Gastrocnemius medialis (tissue), 4 donors: ENCODE measurements around the gene AKR1C8.

Experiments
- POLR2A ChIP-seq, 2 donors: fragments of 450-650 bp; IDR thresholded peaks; one replicate each; pipeline ENCODE4 v1.6.1; 2017; ENCODE audit warnings: antibody characterized with exemption in 2 of 2, mild to moderate bottlenecking in 2 of 2, moderate library complexity in 2 of 2
- TF ChIP-seq, protein P1 (sequence below), 5 experiments: fragments of 450-650 bp in 3 of 5; fragments of 200-600 bp in 2 of 5; sonication (generic) in 2 of 5; IDR thresholded peaks in 4 of 5; conservative IDR thresholded peaks in 1 of 5; 1 replicate in 4 of 5; 2 replicates in 1 of 5; pipeline ENCODE4 v1.5.1; 2016 to 2019; ENCODE audit warnings: antibody characterized with exemption in 5 of 5, mild to moderate bottlenecking in 3 of 5, moderate library complexity in 3 of 5

DNA sequence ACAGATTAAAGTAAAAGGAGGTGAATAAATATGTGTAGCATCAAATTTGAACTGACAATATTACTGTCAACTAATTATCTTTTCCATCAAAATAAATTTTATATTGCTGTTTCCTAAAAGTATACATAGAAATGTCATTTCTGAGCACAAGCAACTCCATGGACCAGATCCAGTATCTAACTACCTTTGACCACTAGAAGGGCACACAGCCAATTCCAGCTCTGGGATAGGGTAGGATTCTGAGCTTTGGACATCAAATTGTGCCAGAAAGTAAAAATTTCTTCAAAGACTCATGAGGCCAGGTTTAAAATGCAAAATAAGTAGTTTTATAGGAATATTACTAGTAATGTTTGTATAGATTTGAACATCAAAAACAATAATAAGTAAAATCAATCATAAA, 61.1 kb downstream of the AKR1C8 start:
- TF ChIP-seq, protein P1, sequence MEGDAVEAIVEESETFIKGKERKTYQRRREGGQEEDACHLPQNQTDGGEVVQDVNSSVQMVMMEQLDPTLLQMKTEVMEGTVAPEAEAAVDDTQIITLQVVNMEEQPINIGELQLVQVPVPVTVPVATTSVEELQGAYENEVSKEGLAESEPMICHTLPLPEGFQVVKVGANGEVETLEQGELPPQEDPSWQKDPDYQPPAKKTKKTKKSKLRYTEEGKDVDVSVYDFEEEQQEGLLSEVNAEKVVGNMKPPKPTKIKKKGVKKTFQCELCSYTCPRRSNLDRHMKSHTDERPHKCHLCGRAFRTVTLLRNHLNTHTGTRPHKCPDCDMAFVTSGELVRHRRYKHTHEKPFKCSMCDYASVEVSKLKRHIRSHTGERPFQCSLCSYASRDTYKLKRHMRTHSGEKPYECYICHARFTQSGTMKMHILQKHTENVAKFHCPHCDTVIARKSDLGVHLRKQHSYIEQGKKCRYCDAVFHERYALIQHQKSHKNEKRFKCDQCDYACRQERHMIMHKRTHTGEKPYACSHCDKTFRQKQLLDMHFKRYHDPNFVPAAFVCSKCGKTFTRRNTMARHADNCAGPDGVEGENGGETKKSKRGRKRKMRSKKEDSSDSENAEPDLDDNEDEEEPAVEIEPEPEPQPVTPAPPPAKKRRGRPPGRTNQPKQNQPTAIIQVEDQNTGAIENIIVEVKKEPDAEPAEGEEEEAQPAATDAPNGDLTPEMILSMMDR (IDR thresholded peaks at IDR 0.05 in 4 of 5, conservative IDR thresholded peaks at IDR 0.05 in 1 of 5) = no peak
- no peak for TF ChIP-seq POLR2A (IDR thresholded peaks at IDR 0.05)
